HTR-8/SVneo (cell line): ENCODE data around the gene ZNF560.
"Not testable (repeated sequence)": the region's sequence is repeated elsewhere in the genome, so short reads cannot be mapped to it uniquely, and the experiment has no call there.

Experiments used
- DNase-seq: peaks from one replicate; pipeline ENCODE4 v3.0.0; 2011; ENCODE audit warnings: low spot score, mixed read lengths; ENCODE audit not compliant: insufficient read length
- FAIRE-seq: peaks from 2 replicates; lab custom pipeline; 2011; peaks lifted over from hg19 to GRCh38; lab: Jason Lieb, UNC

Gene ZNF560

GRCh38 chr19:9498183-9498902 is at the start of gene ZNF560:
Gene ZNF560 (minus strand): TSS chr19:9498616. CDS start chr19:9475313, 23,303 bp downstream.
- FAIRE-seq: peak; percentile 51
- DNase-seq: peak; percentile 58

- DNase-seq: no peak
- no peak for FAIRE-seq
Observed at GRCh38 chr19:9547870-9548269, 49.5 kb upstream of the ZNF560 start.

GRCh38 chr19:9541281-9541680 is 42.9 kb upstream of the ZNF560 start:
- FAIRE-seq, DNase-seq: not testable (repeated sequence)

GRCh38 chr19:9539921-9540320 is 41.5 kb upstream of the ZNF560 start:
- FAIRE-seq: not testable (repeated sequence)

GRCh38 chr19:9539201-9539600 is 40.8 kb upstream of the ZNF560 start:
- not testable (repeated sequence) for DNase-seq, FAIRE-seq

More at GRCh38 chr19:9539921-9540320, 41.5 kb upstream of the ZNF560 start:
- not testable (repeated sequence) for DNase-seq

DNA sequence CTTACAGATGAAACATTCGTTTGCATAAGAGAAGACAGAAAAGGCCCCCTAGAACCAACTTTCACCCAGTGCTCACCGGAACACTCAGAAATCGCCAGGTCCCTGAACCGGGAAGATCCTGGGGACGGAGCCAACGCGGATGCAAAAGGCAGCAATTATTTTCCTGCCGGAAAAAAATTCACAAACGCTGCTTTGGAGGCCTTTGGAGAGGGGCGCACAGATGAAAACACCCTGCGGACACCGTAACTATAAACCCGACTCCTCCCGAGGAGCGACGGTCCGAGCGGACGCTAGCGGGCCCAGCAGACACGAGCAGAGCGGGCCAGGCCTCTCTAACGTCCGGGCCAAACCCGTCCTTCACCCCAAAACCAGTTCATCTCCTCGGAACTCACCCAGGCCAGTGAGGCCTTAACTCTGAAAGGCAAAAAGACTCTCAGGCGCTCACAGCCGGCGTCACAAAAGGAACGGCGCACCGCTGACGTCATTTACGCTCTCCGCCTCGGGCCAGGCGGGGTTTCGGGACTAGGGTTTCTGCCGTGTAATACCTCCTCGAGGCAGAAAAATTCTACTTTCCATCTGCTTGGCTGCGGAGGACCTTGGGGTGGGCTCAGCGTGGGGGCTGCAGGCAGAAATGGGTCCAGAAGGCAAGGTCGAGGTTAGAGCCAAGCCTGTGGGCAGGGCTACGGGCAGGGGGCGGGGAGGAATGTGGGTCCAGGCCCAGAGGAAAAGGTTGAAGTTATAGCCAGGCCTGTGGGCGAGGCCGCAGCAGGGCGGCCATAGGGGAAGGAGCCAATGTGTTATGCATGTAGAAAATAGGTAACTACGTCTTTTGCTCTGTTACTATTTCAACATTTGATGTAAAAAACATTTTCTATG is 40.0 kb upstream of the ZNF560 start, which contains the start of gene ZNF426:
TSS of gene ZNF426 (minus strand) at position 463 of the 876 bp plus-strand sequence. CDS start 2,413 bp downstream, outside the sequence.
- DNase-seq: peak; percentile 91
- FAIRE-seq: peak; percentile 93

GRCh38 chr19:9535934-9536333 is 37.5 kb upstream of the ZNF560 start:
- no peak for DNase-seq
- FAIRE-seq: no peak

DNA sequence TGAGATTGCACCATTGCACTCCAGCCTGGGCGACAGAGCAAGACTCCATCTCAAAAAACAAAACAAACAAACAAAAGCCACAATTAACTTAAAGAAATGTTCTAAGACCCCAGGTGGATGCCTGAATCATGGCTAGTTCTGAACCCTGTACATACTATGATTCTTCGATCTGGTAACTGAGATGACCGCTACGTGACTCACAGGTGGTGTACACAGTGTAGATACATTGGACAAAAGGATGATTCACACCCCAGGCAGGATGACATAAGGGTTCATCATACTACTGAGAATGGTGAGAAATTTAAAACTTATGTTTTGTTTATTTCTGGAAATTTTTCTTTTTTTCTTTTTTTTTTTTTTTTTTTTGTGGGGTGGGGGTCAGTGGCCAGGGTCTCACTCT is 33.5 kb upstream of the ZNF560 start:
- DNase-seq: peak; percentile 14
- FAIRE-seq: no peak

DNA sequence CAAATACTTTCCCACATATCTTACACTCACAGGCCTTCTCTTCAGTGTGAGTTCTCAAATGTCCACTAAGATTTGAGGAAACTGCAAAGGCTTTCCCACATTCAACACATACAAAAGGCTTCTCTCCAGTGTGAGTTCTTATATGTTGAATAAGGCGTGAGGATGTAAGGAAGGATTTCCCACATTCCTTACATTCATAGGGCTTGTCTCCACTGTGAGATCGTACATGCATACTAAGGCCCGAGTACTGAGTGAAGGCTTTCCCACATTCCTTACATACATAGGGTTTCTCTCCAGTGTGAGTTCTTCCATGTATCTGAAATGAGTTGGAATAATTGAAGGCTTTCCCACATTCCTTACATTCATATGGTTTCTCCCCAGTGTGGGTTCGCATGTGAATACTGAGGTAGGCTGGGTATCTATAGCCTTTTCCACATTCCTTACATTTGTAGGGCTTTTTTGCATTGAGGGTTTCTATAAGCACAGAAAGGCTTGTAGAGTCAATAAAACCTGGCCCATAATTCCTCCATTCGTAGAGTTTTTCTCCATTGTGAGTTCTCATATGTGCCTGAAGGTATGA is 30.4 kb upstream of the ZNF560 start:
- DNase-seq: no peak
- FAIRE-seq: no peak

DNA sequence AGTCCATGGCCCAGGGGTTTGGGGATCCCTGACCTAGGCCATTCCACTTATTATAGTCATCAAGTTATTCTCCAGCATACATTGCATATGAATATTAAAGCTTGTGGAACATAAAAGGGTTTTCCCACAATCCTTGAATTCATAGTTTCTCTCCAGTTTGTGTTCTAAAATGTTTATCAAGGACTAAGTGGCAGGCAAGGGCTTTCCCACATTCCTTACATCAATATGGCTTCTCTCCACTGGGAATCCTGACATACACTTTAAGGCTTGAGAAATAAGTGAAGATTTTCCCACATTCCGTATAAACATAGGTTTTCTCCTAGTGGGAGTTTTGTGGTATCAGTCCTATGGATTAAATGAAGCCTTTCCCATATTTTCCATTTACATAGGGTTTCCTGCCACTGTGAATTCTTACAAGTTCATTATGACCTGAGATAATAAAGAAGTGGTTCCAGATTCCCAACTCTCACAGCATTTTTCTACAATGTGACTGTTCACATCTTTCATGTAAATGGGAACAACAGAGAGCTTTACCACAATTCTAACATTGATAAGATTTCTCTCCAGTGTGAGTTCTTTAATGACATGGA is 25.6 kb upstream of the ZNF560 start:
- no peak for FAIRE-seq
- DNase-seq: no peak

DNA sequence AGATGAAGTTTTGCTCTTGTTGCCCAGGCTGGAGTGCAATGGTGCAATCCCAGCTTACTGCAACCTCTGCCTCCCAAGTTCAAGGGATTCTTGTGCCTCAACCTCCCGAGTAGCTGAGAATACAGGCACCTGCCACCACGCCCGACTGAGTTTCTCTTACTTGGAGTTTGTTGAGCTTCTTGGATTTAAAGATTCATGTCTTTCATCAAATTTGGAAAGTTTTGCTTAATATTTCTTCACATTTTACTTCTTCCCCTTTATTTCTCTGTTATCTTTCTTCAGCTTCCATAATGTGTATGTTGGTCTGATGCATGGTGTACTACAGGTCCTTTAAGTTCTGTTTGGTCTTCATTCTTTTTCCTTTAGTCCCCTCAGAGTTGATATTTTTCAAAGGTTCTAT is 8.9 kb upstream of the ZNF560 start:
- DNase-seq (no peak), FAIRE-seq (no peak)

DNA sequence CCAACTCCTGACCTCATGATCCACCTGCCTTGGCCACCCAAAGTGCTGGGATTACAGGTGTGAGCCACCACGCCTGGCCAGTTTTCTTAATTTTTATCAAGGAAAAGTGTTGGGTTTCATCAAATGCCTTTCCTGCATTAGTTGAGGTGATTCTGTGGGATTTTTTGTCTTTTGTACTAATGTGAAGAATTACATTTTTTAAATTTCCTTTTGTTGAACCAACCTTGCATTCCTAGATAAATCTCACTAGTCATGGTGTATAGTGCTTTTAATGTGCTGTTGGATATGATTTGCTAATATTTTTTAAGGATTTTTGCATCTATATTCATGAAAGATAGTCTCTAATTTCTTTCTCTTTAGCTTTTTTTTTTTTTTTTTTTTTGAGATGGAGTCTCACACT is 2.4 kb upstream of the ZNF560 start:
- FAIRE-seq (no peak), DNase-seq (no peak)

DNA sequence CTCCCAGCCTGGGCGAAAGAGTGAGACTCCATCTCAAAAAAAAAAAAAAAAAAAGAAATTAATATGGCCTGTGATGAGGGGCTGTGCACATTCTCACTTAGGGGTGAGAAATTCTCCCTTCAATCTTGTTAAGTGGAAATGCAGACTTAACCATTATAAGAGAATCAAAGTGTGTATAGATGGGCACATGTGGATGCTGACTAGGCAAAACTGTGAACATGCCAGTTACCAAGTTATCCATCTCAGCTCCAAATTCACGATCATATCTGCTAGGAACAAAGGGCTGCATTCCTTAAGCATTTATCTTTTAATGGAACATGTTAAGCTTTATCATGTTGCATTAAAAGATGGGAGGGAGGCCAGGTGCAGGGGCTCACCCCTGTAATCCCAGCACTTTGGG is 4.3 kb downstream of the ZNF560 start:
- DNase-seq (no peak), FAIRE-seq (no peak)

- DNase-seq (no peak), FAIRE-seq (no peak)
Observed at GRCh38 chr19:9487016-9487415, 11.4 kb downstream of the ZNF560 start.

GRCh38 chr19:9485140-9485539 is 13.3 kb downstream of the ZNF560 start:
- DNase-seq (no peak), FAIRE-seq (no peak)

DNA sequence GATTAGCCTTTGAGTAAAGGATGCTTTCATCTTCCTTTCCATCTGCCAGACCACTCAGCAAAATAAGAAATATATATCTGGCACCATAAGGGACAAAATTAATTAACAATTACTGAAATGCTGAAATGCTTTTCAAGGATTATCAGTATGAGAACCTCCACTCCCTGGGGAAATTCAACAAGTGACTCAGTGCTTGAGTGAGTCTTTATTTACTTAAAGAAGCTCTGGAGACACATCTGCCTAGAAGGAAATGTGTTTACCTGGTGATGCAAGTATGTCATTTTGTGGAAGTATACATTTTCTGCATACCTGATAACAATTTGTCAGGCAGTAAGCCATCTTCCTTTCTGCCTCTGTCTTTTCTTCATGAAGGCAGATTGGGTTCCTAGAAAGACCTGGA is 23.4 kb downstream of the ZNF560 start:
- DNase-seq (no peak), FAIRE-seq (no peak)

GRCh38 chr19:9467161-9467560 is 31.3 kb downstream of the ZNF560 start:
- FAIRE-seq: no peak
- DNase-seq: no peak

GRCh38 chr19:9461938-9462337 is 36.5 kb downstream of the ZNF560 start:
- FAIRE-seq: no peak
- no peak for DNase-seq

- no peak for DNase-seq
- FAIRE-seq: no peak
Observed at GRCh38 chr19:9456018-9456689, 42.3 kb downstream of the ZNF560 start.

DNA sequence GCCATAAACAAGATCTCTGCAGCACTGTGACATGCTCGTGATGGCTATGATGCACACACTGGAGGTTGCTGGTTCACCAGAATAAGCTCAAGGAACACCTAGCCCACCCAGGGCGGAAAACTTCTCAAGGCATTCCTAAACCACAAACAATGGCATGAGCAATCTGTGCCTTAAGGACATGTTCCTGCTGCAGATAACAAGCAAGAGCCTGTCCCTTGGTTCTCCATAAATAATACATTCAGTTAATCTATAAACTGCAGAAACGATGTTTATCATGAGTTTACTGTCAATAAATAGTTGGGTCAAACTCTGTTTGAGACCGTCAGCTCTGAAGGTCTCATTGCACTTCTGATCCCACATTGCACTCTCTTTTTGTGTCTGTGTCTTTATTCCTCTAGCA is 44.5 kb downstream of the ZNF560 start:
- FAIRE-seq: no peak
- no peak for DNase-seq
